ENCODE results near the gene JAZF1. TPM values are rescaled to one million over a fixed set of nuclear protein-coding genes. Genes with fewer than 3 reads are reported as not detected.

Gene JAZF1
- total and polyA plus RNA-seq, 2 donors (not counting 1 experiment from before 2014, with no cell fraction given), result 14.0 to 38.6 TPM

- Histone ChIP-seq H3K27me3 (replicated peaks in 1 of 4; ENCODE audit: control extremely low read depth in 1 of 4, control insufficient read depth in 3 of 4, insufficient read depth in 4 of 4, low read length in 3 of 4) (no peaks in the 10 kb centered on the region), H3K36me3 (replicated peaks in 1 of 2; ENCODE audit: control extremely low read depth in 1 of 2, control insufficient read depth in 1 of 2, extremely low read depth in 1 of 2, insufficient read depth in 2 of 2, low read length in 1 of 2) (peaks cover 0 to 4% of the 10 kb centered on the region in 2 experiments), H3K79me2 (ENCODE audit: control insufficient read depth, insufficient read depth, low read length) (peaks cover 80% of the 10 kb centered on the region), H3K27ac (ENCODE audit: low read length in 2 of 2) (no peak overlapping the region), H3K9ac (ENCODE audit: low read length) (no peak overlapping the region), H2AFZ (ENCODE audit: insufficient read depth, low read depth, low read length, poor library complexity, severe bottlenecking) (no peak overlapping the region), H3K4me3 (ENCODE audit: control extremely low read depth in 1 of 5, extremely low read depth in 1 of 5, insufficient read depth in 1 of 5, low read depth in 2 of 5, low read length in 4 of 5) (no peak overlapping the region), H3K4me1 (ENCODE audit: control insufficient read depth in 2 of 2, insufficient read depth in 2 of 2, low read length in 2 of 2) (peaks cover 9 to 12% of the 10 kb centered on the region in 2 donors), H3K4me2 (replicated peaks; ENCODE audit: low read depth, low read length, poor library complexity, severe bottlenecking) (no peak overlapping the region), H3K9me3 (ENCODE audit: control extremely low read depth in 1 of 3, control insufficient read depth in 2 of 3, insufficient read depth in 1 of 3, low read length in 2 of 3) (no peaks in the 10 kb centered on the region), H4K20me1 (ENCODE audit: control insufficient read depth, insufficient read depth, low read length, poor library complexity, severe bottlenecking) (peaks cover 84% of the 10 kb centered on the region)
- CTCF ChIA-PET, result interaction anchor here (0.6 to 3.9 kb wide), 22 partner anchors 8 to 881 kb away, joined by 3 to 25 read pairs (median 4); no protein-coding TSS in a partner anchor
- Mint-ChIP-seq H3K27me3 (no peaks in the 10 kb centered on the region), H3K27ac (no peak overlapping the region), H3K9me3 (ENCODE audit: insufficient read depth) (no peaks in the 10 kb centered on the region), H3K4me3 (no peak overlapping the region), H3K4me1 (peaks cover 43% of the 10 kb centered on the region)
- no CpG with 5 or more reads among the region's 2 CpGs for WGBS (ENCODE audit: insufficient coverage)
- DNase-seq, result no peak
- intact Hi-C loops (cut with micrococcal nuclease), result no loop called here
- no peak for TF ChIP-seq CTCF (IDR thresholded peaks at IDR 0.05)
- no peak for TF ChIP-seq EZH2 (IDR thresholded peaks at IDR 0.05; ENCODE audit: borderline replicate concordance, insufficient read depth, low read depth, low read length, poor library complexity, severe bottlenecking)
- ATAC-seq (ENCODE audit: low read depth), result no peak
- POLR2A ChIA-PET, result no interaction called here
These were observed 103.0 kb downstream of the JAZF1 start for GRCh38 chr7:28077616-28078015.

DNA sequence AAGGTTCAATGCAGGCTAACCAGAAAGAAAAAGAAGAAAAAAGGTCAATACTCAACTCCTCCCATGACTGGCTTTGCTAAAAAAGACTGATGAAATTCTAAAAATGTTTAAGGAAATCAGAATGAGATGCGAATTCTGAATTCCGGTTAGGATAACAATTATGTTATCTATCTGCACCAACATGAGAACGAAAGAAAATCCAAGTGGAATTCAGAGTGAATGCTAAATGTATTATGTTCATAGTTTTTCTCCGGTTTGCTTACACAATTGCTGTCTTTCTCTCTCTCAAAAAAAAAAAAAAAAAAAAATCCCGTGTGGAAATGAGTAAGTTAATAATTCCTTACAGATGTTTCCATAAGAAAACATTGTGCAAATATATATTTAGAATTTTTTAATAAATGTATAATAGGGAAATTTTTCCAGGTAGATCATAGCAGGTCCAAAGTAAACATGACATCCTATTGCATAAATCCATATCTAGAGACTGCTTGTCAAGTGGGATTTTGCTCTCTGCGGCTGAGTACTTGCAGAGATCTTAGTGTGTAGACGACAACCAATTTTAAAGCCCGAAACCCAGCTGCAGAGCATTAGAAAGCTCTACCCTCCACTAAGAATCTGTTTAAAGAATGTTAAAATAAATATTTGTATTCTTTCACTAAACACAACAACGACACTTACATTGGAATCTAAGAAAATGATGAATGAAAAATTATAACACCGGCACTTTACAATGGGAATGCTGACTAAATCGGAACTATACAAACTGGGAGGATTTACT is 104.0 kb downstream of the JAZF1 start:
- H2AFZ ChIP-seq (ENCODE audit: insufficient read depth, low read depth, low read length, poor library complexity, severe bottlenecking), result no peak overlapping the region
- H3K9ac ChIP-seq (ENCODE audit: low read length), result no peak overlapping the region
- DNase-seq (no peak), ATAC-seq (ENCODE audit: low read depth) (no peak)
- H3K9me3 ChIP-seq (ENCODE audit: control extremely low read depth in 1 of 3, control insufficient read depth in 2 of 3, insufficient read depth in 1 of 3, low read length in 2 of 3), result no peaks in the 10 kb centered on the region
- no peak overlapping the region for H3K4me3 ChIP-seq (ENCODE audit: control extremely low read depth in 1 of 5, extremely low read depth in 1 of 5, insufficient read depth in 1 of 5, low read depth in 2 of 5, low read length in 4 of 5)
- Mint-ChIP-seq H3K9me3 (ENCODE audit: insufficient read depth) (no peaks in the 10 kb centered on the region), H3K27ac (no peak overlapping the region), H3K27me3 (no peaks in the 10 kb centered on the region), H3K4me1 (peaks cover 37% of the 10 kb centered on the region), H3K4me3 (no peak overlapping the region)
- no peak overlapping the region for H3K4me2 ChIP-seq (replicated peaks; ENCODE audit: low read depth, low read length, poor library complexity, severe bottlenecking)
- H4K20me1 ChIP-seq (ENCODE audit: control insufficient read depth, insufficient read depth, low read length, poor library complexity, severe bottlenecking), result peaks cover 84% of the 10 kb centered on the region
- TF ChIP-seq CTCF (IDR thresholded peaks at IDR 0.05) (no peak), EZH2 (IDR thresholded peaks at IDR 0.05; ENCODE audit: borderline replicate concordance, insufficient read depth, low read depth, low read length, poor library complexity, severe bottlenecking) (no peak)
- no peak overlapping the region for H3K27ac ChIP-seq (ENCODE audit: low read length in 2 of 2)
- peaks cover 9 to 11% of the 10 kb centered on the region in 2 donors for H3K4me1 ChIP-seq (ENCODE audit: control insufficient read depth in 2 of 2, insufficient read depth in 2 of 2, low read length in 2 of 2)
- peaks cover 0 to 5% of the 10 kb centered on the region in 2 experiments for H3K36me3 ChIP-seq (replicated peaks in 1 of 2; ENCODE audit: control extremely low read depth in 1 of 2, control insufficient read depth in 1 of 2, extremely low read depth in 1 of 2, insufficient read depth in 2 of 2, low read length in 1 of 2)
- WGBS (ENCODE audit: insufficient coverage), result no CpG with 5 or more reads among the region's 11 CpGs
- H3K79me2 ChIP-seq (ENCODE audit: control insufficient read depth, insufficient read depth, low read length), result peaks cover 81% of the 10 kb centered on the region
- H3K27me3 ChIP-seq (replicated peaks in 1 of 4; ENCODE audit: control extremely low read depth in 1 of 4, control insufficient read depth in 3 of 4, insufficient read depth in 4 of 4, low read length in 3 of 4), result no peaks in the 10 kb centered on the region
- ChIA-PET POLR2A (no interaction called here), CTCF (interaction anchor here (0.6 to 3.9 kb wide), 12 partner anchors 7 to 673 kb away, joined by 3 to 25 read pairs (median 7); no protein-coding TSS in a partner anchor)
- intact Hi-C loops (cut with micrococcal nuclease), result no loop called here

Data from B cell (primary cell).